Esophagus mucosa (tissue), 1 donor: ENCODE results near the gene APOBR. TPM values are rescaled to one million over a fixed set of nuclear protein-coding genes. Genes with fewer than 3 reads are reported as not detected.
A peak's percentile ranks its signal among the peaks of the same experiment; 100 is the strongest.
"Not testable (repeated sequence)": the region's sequence is repeated elsewhere in the genome, so short reads cannot be mapped to it uniquely, and the experiment has no call there.

Experiments used
- ATAC-seq: fragments of 200-7000 bp; cut with Tn5 transposase; one replicate; pipeline ENCODE4 v1.9.1; 2020
- total RNA-seq: library from RNA; stranded (reverse); gene quantifications from one replicate; pipeline ENCODE4 v1.2.4, GENCODE V29; 2023
- donor health status: DM: yes; HTN: yes; CAD: no.

The APOBR gene
- total RNA-seq, 1 donor from 2014 or later: 0.36 TPM

GRCh38 chr16:28526201-28527099 lies 32.0 kb downstream of the APOBR start:
- no peak for ATAC-seq

GRCh38 chr16:28527100-28527785 lies 32.8 kb downstream of the APOBR start:
- not testable (repeated sequence) for ATAC-seq

GRCh38 chr16:28527985-28528384 lies 33.5 kb downstream of the APOBR start:
- no peak for ATAC-seq

- no peak for ATAC-seq
These were observed 34.0 kb downstream of the APOBR start for GRCh38 chr16:28528463-28528867.

GRCh38 chr16:28529124-28529523 lies 34.7 kb downstream of the APOBR start:
- no peak for ATAC-seq

- ATAC-seq: peak; percentile 52
These were observed 37.6 kb downstream of the APOBR start for GRCh38 chr16:28531777-28532744.

GRCh38 chr16:28532940-28533647 lies 38.7 kb downstream of the APOBR start:
- no peak for ATAC-seq

- peak; percentile 38 for ATAC-seq
These were observed 40.3 kb downstream of the APOBR start for GRCh38 chr16:28534542-28535373.

GRCh38 chr16:28537076-28537475 lies 42.6 kb downstream of the APOBR start:
- ATAC-seq: peak; percentile 66

- ATAC-seq: no peak
These were observed 43.7 kb downstream of the APOBR start for GRCh38 chr16:28537964-28538732.

GRCh38 chr16:28538733-28539596 lies 44.5 kb downstream of the APOBR start, which contains the start of gene NUPR1:
TSS of gene NUPR1 (minus strand) at chr16:28538974. CDS start at chr16:28538907, 67 bp downstream.
- ATAC-seq: peak; percentile 90

- no peak for ATAC-seq
These were observed 45.9 kb downstream of the APOBR start for GRCh38 chr16:28540346-28540745.

- no peak for ATAC-seq
These were observed 48.2 kb downstream of the APOBR start for GRCh38 chr16:28542646-28543045.

- peak; percentile 58 for ATAC-seq
These were observed 48.6 kb downstream of the APOBR start for GRCh38 chr16:28543072-28543471.

- no peak for ATAC-seq
These were observed 50.6 kb downstream of the APOBR start for GRCh38 chr16:28544998-28545397.

GRCh38 chr16:28545964-28546363 lies 51.5 kb downstream of the APOBR start:
- not testable (repeated sequence) for ATAC-seq

GRCh38 chr16:28546626-28547025 lies 52.2 kb downstream of the APOBR start:
- ATAC-seq: no peak

- no peak for ATAC-seq
These were observed 53.9 kb downstream of the APOBR start for GRCh38 chr16:28548306-28548802.
